Tibial artery (tissue), 4 donors: Measurements from ENCODE around the gene LRP3.
"Not testable (repeated sequence)": the region's sequence is repeated elsewhere in the genome, so short reads cannot be mapped to it uniquely, and the experiment has no call there.

Experiments
- DNase-seq, 2 donors: peaks; one replicate each; pipeline ENCODE4 v3.0.0-alpha.2; 2019
- H3K27ac ChIP-seq, 2 donors: fragments of 200-600 bp; sonication (generic) in 1 of 2; 1 replicate in 1 of 2; 2 replicates in 1 of 2; pipeline ENCODE4 v1.5.1; 2018 to 2019; ENCODE audit warnings: mild to moderate bottlenecking in 1 of 2
- H3K27me3 ChIP-seq, 2 donors: fragments of 200-600 bp; sonication (generic) in 1 of 2; one replicate each; pipeline versions ENCODE4 v1.5.1 to v1.6.0; 2016 to 2019
- H3K36me3 ChIP-seq, 3 donors: fragments of 200-600 bp; sonication (generic) in 2 of 3; one replicate each; pipeline ENCODE4 v1.5.1; 2016 to 2019; ENCODE audit warnings: mild to moderate bottlenecking in 2 of 3
- H3K4me1 ChIP-seq, 4 donors: fragments of 200-600 bp; sonication (generic) in 2 of 4; 1 replicate in 3 of 4; 2 replicates in 1 of 4; pipeline ENCODE4 v1.5.1; 2016 to 2019
- H3K4me3 ChIP-seq, 2 donors: fragments of 200-600 bp; sonication (generic) in 1 of 2; 1 replicate in 1 of 2; 2 replicates in 1 of 2; pipeline ENCODE4 v1.5.1; 2018 to 2019; ENCODE audit warnings: mild to moderate bottlenecking in 2 of 2
- H3K9me3 ChIP-seq, 3 donors: fragments of 200-600 bp; sonication (generic) in 1 of 3; one replicate each; pipeline ENCODE4 v1.5.1; 2016 to 2019
- intact Hi-C: fragments of 100-400 bp; cut with DNase I; formaldehyde crosslinking; loops from one replicate; pipeline ENCODE4 v1.15.0; 2023; ENCODE audit warnings: low total_unique reads
- TF ChIP-seq, protein P1 (sequence below), 2 experiments: fragments of 200-600 bp in 1 of 2; fragments of 450-650 bp in 1 of 2; IDR thresholded peaks; one replicate each; pipeline ENCODE4 v1.5.1; 2017 to 2019; ENCODE audit warnings: antibody characterized with exemption in 2 of 2, mild to moderate bottlenecking in 1 of 2, moderate library complexity in 1 of 2

The LRP3 gene

DNA sequence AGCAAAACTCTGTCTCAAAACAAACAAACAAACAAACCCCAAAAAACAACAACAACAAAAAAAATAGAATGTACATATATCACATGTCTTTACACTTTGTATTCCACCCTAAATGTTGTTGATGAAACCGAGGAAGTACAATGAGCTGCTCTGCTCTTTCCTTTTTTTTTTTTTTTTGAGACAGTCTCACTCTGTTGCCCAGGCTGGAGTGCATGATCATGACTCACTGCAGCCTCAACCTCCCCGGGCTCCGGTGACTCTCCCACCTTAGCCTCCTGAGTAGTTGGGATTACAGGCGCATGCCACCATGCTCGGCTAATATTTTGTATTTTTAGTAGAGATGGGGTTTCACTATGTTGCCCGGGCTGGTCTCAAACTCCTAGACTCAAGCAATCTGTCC, 30.6 kb upstream of the LRP3 start:
- Histone ChIP-seq H3K36me3 (no peaks in the 10 kb centered on the region), H3K4me3 (no peak overlapping the region), H3K27ac (no peak overlapping the region), H3K27me3 (no peaks in the 10 kb centered on the region), H3K9me3 (no peaks in the 10 kb centered on the region), H3K4me1 (no peaks in the 10 kb centered on the region)
- intact Hi-C loops, result no loop called here
- TF ChIP-seq, protein P1, sequence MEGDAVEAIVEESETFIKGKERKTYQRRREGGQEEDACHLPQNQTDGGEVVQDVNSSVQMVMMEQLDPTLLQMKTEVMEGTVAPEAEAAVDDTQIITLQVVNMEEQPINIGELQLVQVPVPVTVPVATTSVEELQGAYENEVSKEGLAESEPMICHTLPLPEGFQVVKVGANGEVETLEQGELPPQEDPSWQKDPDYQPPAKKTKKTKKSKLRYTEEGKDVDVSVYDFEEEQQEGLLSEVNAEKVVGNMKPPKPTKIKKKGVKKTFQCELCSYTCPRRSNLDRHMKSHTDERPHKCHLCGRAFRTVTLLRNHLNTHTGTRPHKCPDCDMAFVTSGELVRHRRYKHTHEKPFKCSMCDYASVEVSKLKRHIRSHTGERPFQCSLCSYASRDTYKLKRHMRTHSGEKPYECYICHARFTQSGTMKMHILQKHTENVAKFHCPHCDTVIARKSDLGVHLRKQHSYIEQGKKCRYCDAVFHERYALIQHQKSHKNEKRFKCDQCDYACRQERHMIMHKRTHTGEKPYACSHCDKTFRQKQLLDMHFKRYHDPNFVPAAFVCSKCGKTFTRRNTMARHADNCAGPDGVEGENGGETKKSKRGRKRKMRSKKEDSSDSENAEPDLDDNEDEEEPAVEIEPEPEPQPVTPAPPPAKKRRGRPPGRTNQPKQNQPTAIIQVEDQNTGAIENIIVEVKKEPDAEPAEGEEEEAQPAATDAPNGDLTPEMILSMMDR (IDR thresholded peaks at IDR 0.05), result no peak
- DNase-seq, result no peak

DNA sequence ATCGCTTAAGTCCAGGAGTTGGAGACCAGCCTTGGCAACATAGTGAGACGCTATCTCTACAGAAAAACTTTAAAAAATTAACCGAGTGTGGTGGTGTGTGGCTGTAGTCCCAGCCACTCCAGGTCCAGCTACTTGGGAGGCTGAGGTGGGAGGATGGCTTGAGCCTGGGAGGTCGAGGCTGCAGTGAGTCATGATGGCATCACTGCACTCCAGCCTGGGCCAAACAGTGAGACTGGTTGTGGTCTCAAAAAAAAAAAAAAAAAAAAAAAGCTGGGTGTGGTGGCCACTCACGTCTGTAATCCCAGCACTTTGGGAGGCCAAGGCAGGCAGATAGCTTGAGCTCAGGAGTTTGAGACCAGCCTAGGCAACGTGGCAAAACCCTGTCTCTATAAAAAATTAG, 28.1 kb upstream of the LRP3 start:
- H3K27me3 ChIP-seq, H3K9me3 ChIP-seq, H3K27ac ChIP-seq, intact Hi-C loops, H3K4me1 ChIP-seq, H3K36me3 ChIP-seq, H3K4me3 ChIP-seq, DNase-seq: not testable (repeated sequence)

DNA sequence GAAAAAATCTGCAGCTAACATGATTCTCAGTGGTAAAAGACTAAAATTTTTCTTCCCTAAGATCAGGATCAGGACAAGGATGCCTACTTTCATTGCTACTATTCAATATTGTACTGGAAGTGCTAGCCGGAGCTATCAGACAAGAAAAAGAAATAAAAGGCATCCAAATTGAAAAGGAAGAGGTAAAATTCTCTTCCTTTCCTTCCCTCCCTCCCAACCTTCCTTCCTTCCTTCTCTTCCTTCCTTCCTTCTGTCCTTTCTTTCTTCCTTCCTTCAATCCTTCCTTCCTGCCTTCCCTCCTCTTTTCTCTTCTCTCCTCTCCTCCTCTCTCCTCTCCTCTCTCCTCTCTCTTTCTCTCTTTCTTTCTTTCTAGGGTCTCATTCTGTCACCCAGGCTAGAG, 26.7 kb upstream of the LRP3 start:
- H3K9me3 ChIP-seq, result no peaks in the 10 kb centered on the region
- no peak overlapping the region for H3K4me3 ChIP-seq
- H3K27ac ChIP-seq, result no peak overlapping the region
- intact Hi-C loops, result no loop called here
- no peaks in the 10 kb centered on the region for H3K27me3 ChIP-seq
- TF ChIP-seq, protein P1 (IDR thresholded peaks at IDR 0.05), result no peak
- no peaks in the 10 kb centered on the region for H3K4me1 ChIP-seq
- DNase-seq, result no peak
- H3K36me3 ChIP-seq, result no peaks in the 10 kb centered on the region

DNA sequence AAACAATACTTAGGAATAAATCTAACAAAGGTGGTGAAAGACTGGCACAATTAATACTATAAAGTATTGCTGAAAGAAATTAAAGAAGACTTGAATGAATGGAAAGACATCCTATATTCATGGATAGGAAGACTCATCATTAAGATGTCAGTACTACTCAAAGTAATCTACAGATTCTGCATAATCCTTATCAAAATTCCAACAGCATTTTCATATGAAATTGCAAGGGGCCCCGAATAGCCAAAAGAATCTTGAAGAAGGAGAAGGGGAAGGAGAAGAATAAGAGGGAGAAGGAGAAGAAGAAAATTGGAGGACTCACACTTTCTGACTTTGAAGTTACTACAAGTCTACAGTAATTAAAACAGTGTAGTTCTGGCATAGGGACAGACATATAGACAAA, 25.6 kb upstream of the LRP3 start:
- H3K36me3 ChIP-seq, result no peaks in the 10 kb centered on the region
- no peaks in the 10 kb centered on the region for H3K27me3 ChIP-seq
- H3K27ac ChIP-seq, result no peak overlapping the region
- H3K4me1 ChIP-seq, result no peaks in the 10 kb centered on the region
- DNase-seq, result no peak
- no peaks in the 10 kb centered on the region for H3K9me3 ChIP-seq
- TF ChIP-seq, protein P1 (IDR thresholded peaks at IDR 0.05), result no peak
- intact Hi-C loops, result no loop called here
- no peak overlapping the region for H3K4me3 ChIP-seq

DNA sequence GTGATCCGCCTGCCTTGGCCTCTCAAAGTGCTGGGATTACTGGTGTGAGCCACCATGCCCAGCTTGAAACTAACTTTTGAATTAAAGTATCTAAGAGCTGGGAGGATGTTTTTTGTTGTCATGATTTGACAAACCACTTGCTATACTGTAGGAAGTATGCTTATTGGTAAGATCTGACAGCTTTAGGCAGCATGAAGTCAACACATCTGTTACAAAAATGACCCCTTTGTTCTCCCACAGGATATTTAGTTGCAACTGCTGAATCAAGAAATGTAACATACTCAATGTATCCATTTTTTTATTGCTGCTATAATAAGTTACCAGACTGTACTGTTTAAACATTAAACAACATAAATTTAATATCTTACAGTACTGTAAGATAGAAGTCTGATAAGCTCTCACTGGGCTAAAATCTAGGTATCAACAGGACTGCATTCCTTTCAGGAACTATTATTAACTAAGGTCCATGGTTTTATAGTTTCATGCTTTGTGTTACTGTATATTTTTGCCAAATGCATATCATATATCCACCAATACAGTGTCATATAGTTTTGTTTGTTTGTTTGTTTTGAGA, 22.8 kb upstream of the LRP3 start:
- no peak overlapping the region for H3K27ac ChIP-seq
- H3K4me1 ChIP-seq, result peaks cover 0 to 13% (median 10%) of the 10 kb centered on the region in 4 donors
- no peak for DNase-seq
- no peaks in the 10 kb centered on the region for H3K27me3 ChIP-seq
- intact Hi-C loops, result no loop called here
- H3K36me3 ChIP-seq, result no peaks in the 10 kb centered on the region
- TF ChIP-seq, protein P1 (IDR thresholded peaks at IDR 0.05), result no peak
- H3K4me3 ChIP-seq, result no peak overlapping the region
- no peaks in the 10 kb centered on the region for H3K9me3 ChIP-seq

DNA sequence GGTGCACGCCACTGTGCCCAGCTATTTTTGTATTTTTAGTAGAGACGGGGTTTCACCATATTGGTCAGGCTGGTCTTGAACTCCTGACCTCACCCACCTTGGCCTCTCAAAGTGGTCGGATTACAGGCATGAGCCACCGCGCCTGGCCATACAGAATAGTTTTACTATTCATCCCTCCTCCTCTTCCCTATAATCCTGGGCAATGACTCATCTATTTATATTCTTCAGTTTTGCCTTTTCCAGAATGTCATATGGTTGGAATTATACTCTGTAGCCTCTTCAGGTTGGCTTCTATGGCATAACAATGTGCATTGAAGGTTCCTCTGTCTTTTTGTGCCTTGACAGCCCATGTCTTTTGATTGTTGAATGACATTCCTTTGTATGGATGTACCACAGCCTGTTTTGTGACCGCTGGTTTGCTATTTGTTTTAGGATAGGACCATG, 22.2 kb upstream of the LRP3 start:
- DNase-seq, result no peak
- Histone ChIP-seq H3K27ac (no peak overlapping the region), H3K27me3 (no peaks in the 10 kb centered on the region), H3K9me3 (no peaks in the 10 kb centered on the region), H3K4me1 (peaks cover 0 to 13% (median 10%) of the 10 kb centered on the region in 4 donors), H3K36me3 (no peaks in the 10 kb centered on the region), H3K4me3 (no peak overlapping the region)
- TF ChIP-seq, protein P1 (IDR thresholded peaks at IDR 0.05), result no peak
- intact Hi-C loops, result no loop called here
